GM23338 (cell line): ENCODE results near the gene IL1R1. TPM values are rescaled to one million over a fixed set of nuclear protein-coding genes. Genes with fewer than 3 reads are reported as not detected.

ENCODE experiments used
- ATAC-seq: fragments of 200-7000 bp; cut with Tn5 transposase; 3 replicates; pipeline ENCODE4 v1.9.1; 2020
- DNase-seq: peaks from one replicate; pipeline ENCODE4 v3.0.0-alpha.2; 2015; ENCODE audit warnings: low spot score
- H2AFZ ChIP-seq: fragments of 200-600 bp; sonication (generic); 2 replicates; pipeline ENCODE4 v1.8.0; 2016; ENCODE audit warnings: antibody characterized with exemption, mild to moderate bottlenecking, moderate library complexity
- H3F3A ChIP-seq: fragments of 200-600 bp; sonication (generic); replicated peaks from 2 replicates; pipeline ENCODE4 v1.8.0; 2017; ENCODE audit warnings: antibody characterized with exemption, mixed run types, low read depth
- H3K27ac ChIP-seq: fragments of 200-600 bp; sonication (generic); 2 replicates; pipeline ENCODE4 v1.6.1; 2016; ENCODE audit warnings: low read depth
- H3K27me3 ChIP-seq: fragments of 200-600 bp; sonication (generic); 2 replicates; pipeline ENCODE4 v1.8.0; 2016; ENCODE audit warnings: mild to moderate bottlenecking, mixed run types, moderate library complexity; ENCODE audit not compliant: insufficient read depth
- H3K36me3 ChIP-seq: fragments of 200-600 bp; sonication (generic); 2 replicates; pipeline ENCODE4 v1.8.0; 2016; ENCODE audit warnings: mild to moderate bottlenecking; ENCODE audit not compliant: insufficient read depth
- H3K4me1 ChIP-seq: fragments of 200-600 bp; sonication (generic); 2 replicates; pipeline ENCODE4 v1.8.0; 2016; ENCODE audit warnings: mild to moderate bottlenecking, moderate library complexity; ENCODE audit not compliant: insufficient read depth
- H3K4me2 ChIP-seq: fragments of 200-600 bp; sonication (generic); 2 replicates; pipeline ENCODE4 v1.7.1; 2017; ENCODE audit warnings: mixed run types
- H3K4me3 ChIP-seq: fragments of 200-600 bp; sonication (generic); 2 replicates; pipeline ENCODE4 v1.6.1; 2016; ENCODE audit warnings: mixed run types
- H3K79me2 ChIP-seq: fragments of 200-600 bp; sonication (generic); replicated peaks from 2 replicates; pipeline ENCODE4 v1.8.0; 2017; ENCODE audit warnings: mild to moderate bottlenecking; ENCODE audit not compliant: insufficient read depth
- H3K9me2 ChIP-seq: fragments of 200-600 bp; sonication (generic); 2 replicates; pipeline ENCODE4 v1.8.0; 2017; ENCODE audit not compliant: insufficient read depth
- H4K20me1 ChIP-seq: fragments of 200-600 bp; sonication (generic); replicated peaks from 2 replicates; pipeline ENCODE4 v1.8.0; 2017; ENCODE audit warnings: mild to moderate bottlenecking; ENCODE audit not compliant: insufficient read depth
- H3K27ac Mint-ChIP-seq: 2 replicates; pipeline ENCODE4 v1.8.0; 2020; ENCODE audit warnings: inconsistent platforms, mild to moderate bottlenecking, moderate library complexity, mixed read lengths
- H3K27me3 Mint-ChIP-seq: 3 replicates; pipeline ENCODE4 v1.8.0; 2022; ENCODE audit warnings: low read depth, mild to moderate bottlenecking, moderate library complexity, mixed read lengths, inconsistent platforms; ENCODE audit not compliant: insufficient read depth, poor library complexity
- H3K36me3 Mint-ChIP-seq: 3 replicates; pipeline ENCODE4 v1.8.0; 2021; ENCODE audit warnings: low read depth, mild to moderate bottlenecking, inconsistent platforms, moderate library complexity, mixed read lengths
- H3K4me1 Mint-ChIP-seq: 3 replicates; pipeline ENCODE4 v1.8.0; 2020; ENCODE audit warnings: mild to moderate bottlenecking, inconsistent platforms, mixed read lengths
- H3K4me3 Mint-ChIP-seq: 3 replicates; pipeline ENCODE4 v1.8.0; 2021; ENCODE audit warnings: moderate library complexity, mild to moderate bottlenecking, inconsistent platforms, mixed read lengths
- H3K9me3 Mint-ChIP-seq: 3 replicates; pipeline ENCODE4 v1.8.0; 2020; ENCODE audit warnings: moderate library complexity, mild to moderate bottlenecking, inconsistent platforms, mixed read lengths
- CREB1 ChIP-seq: fragments of 250-450 bp; sonication (Bioruptor Pico); IDR thresholded peaks from 2 replicates; pipeline ENCODE4 v1.5.0; 2020; ENCODE audit warnings: low read depth, mild to moderate bottlenecking, moderate library complexity
- CTCF ChIP-seq, 2 experiments: fragments of 200-600 bp in 1 of 2; sonication (generic) in 1 of 2; conservative IDR thresholded peaks; 2 replicates each; pipeline versions ENCODE4 v1.5.1 to v1.6.1; 2016 to 2017; ENCODE audit warnings: antibody characterized with exemption in 2 of 2, low read depth in 2 of 2, mild to moderate bottlenecking in 2 of 2, moderate library complexity in 1 of 2
- ETS1 ChIP-seq: IDR thresholded peaks from 2 replicates; pipeline ENCODE4 v1.6.1; 2016; ENCODE audit warnings: antibody characterized with exemption
- EZH2 ChIP-seq: fragments of 200-600 bp; sonication (generic); IDR thresholded peaks from one replicate; pipeline ENCODE4 v1.8.0; 2017; ENCODE audit warnings: antibody characterized with exemption, mild to moderate bottlenecking, low read depth; ENCODE audit not compliant: unreplicated experiment
- JUNB ChIP-seq: IDR thresholded peaks from one replicate; pipeline ENCODE4 v1.6.1; 2016; ENCODE audit warnings: antibody characterized with exemption; ENCODE audit not compliant: unreplicated experiment
- POLR2AphosphoS5 ChIP-seq: IDR thresholded peaks from 2 replicates; pipeline ENCODE4 v1.6.1; 2016; ENCODE audit warnings: antibody characterized with exemption, low read depth
- REST ChIP-seq: IDR thresholded peaks from one replicate; pipeline ENCODE4 v1.6.1; 2018; ENCODE audit warnings: antibody characterized with exemption; ENCODE audit not compliant: unreplicated experiment
- STAT1 ChIP-seq: IDR thresholded peaks from one replicate; pipeline ENCODE4 v1.6.1; 2016; ENCODE audit warnings: antibody characterized with exemption; ENCODE audit not compliant: unreplicated experiment
- ZNF114 ChIP-seq: fragments of 250-450 bp; sonication (Bioruptor Pico); IDR thresholded peaks from 2 replicates; pipeline ENCODE4 v1.5.0; 2020; ENCODE audit warnings: mild to moderate bottlenecking, moderate library complexity
- ZNF462 ChIP-seq: fragments of 250-450 bp; sonication (Bioruptor Pico); IDR thresholded peaks from 2 replicates; pipeline ENCODE4 v1.5.0; 2020; ENCODE audit warnings: mild to moderate bottlenecking, moderate library complexity
- polyA plus RNA-seq: library from polyadenylated mRNA; unstranded; fragments of >200 nt; fragmentation: Nextera tagmentation; extraction: Ambion mirVana; gene quantifications from 2 replicates; pipeline ENCODE4 v1.2.1, GENCODE V29; 2016
- total RNA-seq: library from RNA; depleted of rRNA; stranded (reverse); fragments of >200 nt; shearing (Covaris generic); gene quantifications from 2 replicates; pipeline ENCODE4 v1.2.3, GENCODE V29; 2014

The IL1R1 gene
- total and polyA plus RNA-seq, 2 experiments from 2014 or later: 0.17 TPM; not detected in 1

GRCh38 chr2:102110596-102111334 lies 31.8 kb upstream of the IL1R1 start (continued):
- no peak for TF ChIP-seq REST

- H3K79me2 ChIP-seq: no peaks in the 10 kb centered on the region
- H3K4me1 ChIP-seq: no peaks in the 10 kb centered on the region
- peaks cover 3% of the 10 kb centered on the region for H3K27me3 Mint-ChIP-seq
- H3K36me3 Mint-ChIP-seq: no peaks in the 10 kb centered on the region; the same call in 2 of the 3 replicates
- ATAC-seq (peak; percentile 69), DNase-seq (peak; percentile 46)
- H3K27me3 ChIP-seq: no peaks in the 10 kb centered on the region
- H3K4me3 Mint-ChIP-seq: no peak overlapping the region
- H3K4me1 Mint-ChIP-seq: peaks cover 11% of the 10 kb centered on the region
- H3K9me2 ChIP-seq: peaks cover 10% of the 10 kb centered on the region; the same call in 1 of the 2 replicates
- no peak overlapping the region for H3K4me2 ChIP-seq
- H3K27ac ChIP-seq: no peak overlapping the region
- H3K27ac Mint-ChIP-seq: peak overlapping the region; percentile 72
- no peaks in the 10 kb centered on the region; the same call in 2 of the 3 replicates for H3K9me3 Mint-ChIP-seq
- H3F3A ChIP-seq: no peaks in the 10 kb centered on the region
- TF ChIP-seq ZNF114 (CRISPR knock-in tag) (no peak), POLR2AphosphoS5 (no peak), JUNB (no peak), CREB1 (CRISPR knock-in tag) (no peak), EZH2 (no peak), ZNF462 (CRISPR knock-in tag) (no peak), ETS1 (no peak), STAT1 (no peak), CTCF (conservative IDR thresholded peaks at IDR 0.05; ENCODE audit: low read depth in 2 of 2) (no peak)
- H3K36me3 ChIP-seq: no peaks in the 10 kb centered on the region
- no peaks in the 10 kb centered on the region for H4K20me1 ChIP-seq
- H3K4me3 ChIP-seq: no peak overlapping the region
- no peak overlapping the region for H2AFZ ChIP-seq
These were observed 30.7 kb upstream of the IL1R1 start for GRCh38 chr2:102111823-102112222.
